IPS DF 6.9 (cell line): ENCODE measurements around the gene OPCML.
"Not testable (repeated sequence)": the region's sequence is repeated elsewhere in the genome, so short reads cannot be mapped to it uniquely, and the experiment has no call there.

Source experiments
- DNase-seq: peaks from one replicate; pipeline ENCODE4 v3.0.0-alpha.2; 2013; ENCODE audit warnings: low read depth, low spot score
- H3K27ac ChIP-seq: one replicate; pipeline ENCODE4 v1.5.1; 2013; ENCODE audit warnings: low read length, control low read depth
- H3K27me3 ChIP-seq: 2 replicates; pipeline ENCODE4 v1.6.1; 2013; ENCODE audit warnings: mild to moderate bottlenecking, low read length; ENCODE audit not compliant: control insufficient read depth, insufficient read depth
- H3K36me3 ChIP-seq: 2 replicates; pipeline ENCODE4 v1.6.1; 2013; ENCODE audit warnings: low read length; ENCODE audit not compliant: control insufficient read depth, insufficient read depth
- H3K4me1 ChIP-seq: 2 replicates; pipeline ENCODE4 v1.6.1; 2013; ENCODE audit warnings: low read length; ENCODE audit not compliant: control insufficient read depth, insufficient read depth
- H3K4me3 ChIP-seq: 2 replicates; pipeline ENCODE4 v1.5.1; 2013; ENCODE audit warnings: mild to moderate bottlenecking, low read length
- H3K9me3 ChIP-seq: 2 replicates; pipeline ENCODE4 v1.6.1; 2013; ENCODE audit warnings: low read length, inconsistent platforms; ENCODE audit not compliant: control insufficient read depth, insufficient read depth
- WGBS: extraction: QIAGEN DNeasy Blood & Tissue Kit; methylation state at CpG from one replicate; pipeline ENCODE4 v1.1.7; 2013; ENCODE audit warnings: mixed read lengths, missing lambda C conversion rate; ENCODE audit not compliant: insufficient read length, insufficient coverage; 5-methylcytosine and 5-hydroxymethylcytosine counted together

Gene OPCML

GRCh38 chr11:132379540-132379939 is 1152.8 kb downstream of the OPCML start:
- Histone ChIP-seq H3K36me3 (no peaks in the 10 kb centered on the region), H3K4me3 (no peak overlapping the region), H3K9me3 (no peaks in the 10 kb centered on the region), H3K4me1 (no peaks in the 10 kb centered on the region), H3K27ac (no peak overlapping the region), H3K27me3 (no peaks in the 10 kb centered on the region)
- WGBS, result no CpG with 5 or more reads among the region's 3 CpGs
- no peak for DNase-seq

GRCh38 chr11:132373405-132374143 is 1158.7 kb downstream of the OPCML start:
- Histone ChIP-seq H3K4me3 (no peak overlapping the region), H3K9me3 (no peaks in the 10 kb centered on the region), H3K4me1 (no peaks in the 10 kb centered on the region), H3K27me3 (no peaks in the 10 kb centered on the region), H3K36me3 (no peaks in the 10 kb centered on the region), H3K27ac (no peak overlapping the region)
- WGBS, result no CpG with 5 or more reads among the region's 4 CpGs
- DNase-seq, result no peak

- H3K27ac ChIP-seq, H3K4me3 ChIP-seq, H3K4me1 ChIP-seq, DNase-seq, H3K27me3 ChIP-seq, H3K36me3 ChIP-seq, H3K9me3 ChIP-seq: not testable (repeated sequence)
Observed at GRCh38 chr11:132370114-132370513, 1162.2 kb downstream of the OPCML start.

- no peaks in the 10 kb centered on the region for H3K4me1 ChIP-seq
- no peak for DNase-seq
- no peak overlapping the region for H3K27ac ChIP-seq
- no peaks in the 10 kb centered on the region for H3K36me3 ChIP-seq
- H3K9me3 ChIP-seq, result no peaks in the 10 kb centered on the region
- no peak overlapping the region for H3K4me3 ChIP-seq
- WGBS, result no CpG with 5 or more reads among the region's 3 CpGs
- H3K27me3 ChIP-seq, result no peaks in the 10 kb centered on the region
Observed at GRCh38 chr11:132367293-132367692, 1165.0 kb downstream of the OPCML start.

GRCh38 chr11:132365650-132366049 is 1166.7 kb downstream of the OPCML start:
- H3K4me1 ChIP-seq, result no peaks in the 10 kb centered on the region
- no peaks in the 10 kb centered on the region for H3K9me3 ChIP-seq
- WGBS, result no CpG with 5 or more reads among the region's 3 CpGs
- no peak for DNase-seq
- H3K4me3 ChIP-seq, result no peak overlapping the region
- H3K27me3 ChIP-seq, result no peaks in the 10 kb centered on the region; the same call in 1 of the 2 replicates
- H3K27ac ChIP-seq, result no peak overlapping the region
- no peaks in the 10 kb centered on the region for H3K36me3 ChIP-seq
